C1 segment of cervical spinal cord (tissue), 14 donors: Measurements from ENCODE around the gene WNK4.
A peak's percentile ranks its signal among the peaks of the same experiment; 100 is the strongest.

ENCODE experiments used
- DNase-seq, 14 donors: peaks; one replicate each; lab custom pipeline; 2025; lab: John Stamatoyannopoulos, UW

The WNK4 gene

DNA sequence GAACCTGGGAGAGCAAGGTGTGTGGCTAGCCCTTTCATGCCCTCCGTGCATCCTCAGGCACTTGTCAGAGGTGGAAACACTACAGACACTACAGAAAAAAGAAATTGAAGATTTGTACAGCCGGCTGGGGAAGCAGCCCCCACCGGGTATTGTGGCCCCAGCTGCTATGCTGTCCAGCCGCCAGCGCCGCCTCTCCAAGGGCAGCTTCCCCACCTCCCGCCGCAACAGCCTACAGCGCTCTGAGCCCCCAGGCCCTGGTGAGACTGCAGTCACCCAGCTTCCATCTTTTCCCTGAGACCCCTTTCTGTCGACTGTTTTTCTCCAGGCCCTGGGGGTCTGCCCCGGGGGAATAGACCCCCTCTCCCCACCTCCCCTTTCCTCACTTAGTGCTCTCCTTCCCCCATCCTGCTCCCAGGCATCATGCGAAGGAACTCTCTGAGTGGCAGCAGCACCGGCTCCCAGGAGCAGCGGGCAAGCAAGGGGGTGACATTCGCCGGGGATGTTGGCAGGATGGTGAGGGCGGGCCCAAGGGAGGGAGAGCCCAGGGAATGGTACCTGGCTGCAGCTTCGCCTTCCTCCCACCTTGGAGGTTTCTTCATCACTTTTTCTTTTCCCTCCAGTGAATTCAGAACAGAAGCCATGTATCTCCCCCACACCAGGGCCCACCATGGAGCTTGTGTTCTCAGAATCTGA, 15.8 kb downstream of the WNK4 start:
- no peak for DNase-seq

DNA sequence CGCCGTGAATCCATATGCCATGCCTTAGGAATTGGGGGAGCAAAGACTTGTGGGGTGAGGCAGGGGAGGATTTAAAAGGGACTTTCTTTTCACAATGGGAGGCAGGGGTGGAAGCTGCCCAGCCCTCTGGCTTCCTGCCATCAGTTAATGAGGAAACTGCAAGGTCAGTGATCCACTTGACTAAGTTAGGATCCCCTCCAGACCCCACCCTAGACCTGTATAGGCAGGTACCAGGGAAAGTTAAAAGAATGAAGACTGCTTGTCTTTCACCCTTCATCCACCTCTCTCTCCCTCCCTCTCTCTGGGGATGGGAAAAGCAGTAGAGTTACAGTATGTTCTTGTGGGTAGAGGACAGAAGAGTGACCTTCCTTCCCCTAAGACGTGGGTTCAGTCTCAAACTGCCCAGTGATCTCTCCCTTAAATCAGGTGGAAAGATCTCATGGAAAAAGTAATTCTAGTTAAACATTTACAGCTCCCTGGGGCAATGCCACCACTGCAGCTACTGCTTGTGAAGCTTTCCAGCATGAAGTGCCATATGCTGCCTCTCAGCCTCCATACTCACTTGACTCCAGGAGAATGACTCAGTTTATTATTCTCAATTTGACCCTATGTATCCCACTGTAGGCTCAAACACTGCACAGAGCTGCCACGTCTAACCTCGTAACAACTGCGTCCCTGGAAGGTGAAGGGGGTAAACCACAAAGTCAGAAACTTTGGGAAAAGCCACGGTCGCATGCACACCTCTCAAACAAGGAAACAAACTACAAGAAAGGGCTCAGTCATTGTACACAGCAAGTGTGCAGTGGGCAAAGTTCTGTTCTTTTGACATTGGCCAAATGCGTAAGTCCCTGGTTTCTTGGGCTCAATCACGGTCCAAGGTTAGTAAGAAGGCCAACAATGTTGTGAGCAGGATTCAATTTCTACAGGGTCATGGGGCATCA, 16.9 kb downstream of the WNK4 start:
- DNase-seq: no peak

DNA sequence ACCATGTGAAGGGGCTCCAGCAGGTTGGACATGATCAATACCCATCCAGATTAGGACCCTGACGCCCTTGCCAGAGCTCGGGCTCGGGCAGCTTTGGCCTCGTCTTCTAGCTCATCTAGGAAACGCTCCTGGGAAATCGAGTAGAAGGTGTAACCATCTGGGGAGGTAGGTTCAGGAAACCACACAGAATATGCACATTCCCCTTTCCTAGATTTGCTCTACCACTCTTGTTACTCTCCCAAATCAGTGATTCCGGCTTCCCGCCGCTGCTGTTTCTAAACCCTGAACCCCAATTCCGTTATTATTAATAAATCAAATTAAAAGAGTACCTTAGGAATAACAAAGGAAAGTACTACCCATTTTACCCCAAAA, 17.6 kb downstream of the WNK4 start:
- DNase-seq: no peak

DNA sequence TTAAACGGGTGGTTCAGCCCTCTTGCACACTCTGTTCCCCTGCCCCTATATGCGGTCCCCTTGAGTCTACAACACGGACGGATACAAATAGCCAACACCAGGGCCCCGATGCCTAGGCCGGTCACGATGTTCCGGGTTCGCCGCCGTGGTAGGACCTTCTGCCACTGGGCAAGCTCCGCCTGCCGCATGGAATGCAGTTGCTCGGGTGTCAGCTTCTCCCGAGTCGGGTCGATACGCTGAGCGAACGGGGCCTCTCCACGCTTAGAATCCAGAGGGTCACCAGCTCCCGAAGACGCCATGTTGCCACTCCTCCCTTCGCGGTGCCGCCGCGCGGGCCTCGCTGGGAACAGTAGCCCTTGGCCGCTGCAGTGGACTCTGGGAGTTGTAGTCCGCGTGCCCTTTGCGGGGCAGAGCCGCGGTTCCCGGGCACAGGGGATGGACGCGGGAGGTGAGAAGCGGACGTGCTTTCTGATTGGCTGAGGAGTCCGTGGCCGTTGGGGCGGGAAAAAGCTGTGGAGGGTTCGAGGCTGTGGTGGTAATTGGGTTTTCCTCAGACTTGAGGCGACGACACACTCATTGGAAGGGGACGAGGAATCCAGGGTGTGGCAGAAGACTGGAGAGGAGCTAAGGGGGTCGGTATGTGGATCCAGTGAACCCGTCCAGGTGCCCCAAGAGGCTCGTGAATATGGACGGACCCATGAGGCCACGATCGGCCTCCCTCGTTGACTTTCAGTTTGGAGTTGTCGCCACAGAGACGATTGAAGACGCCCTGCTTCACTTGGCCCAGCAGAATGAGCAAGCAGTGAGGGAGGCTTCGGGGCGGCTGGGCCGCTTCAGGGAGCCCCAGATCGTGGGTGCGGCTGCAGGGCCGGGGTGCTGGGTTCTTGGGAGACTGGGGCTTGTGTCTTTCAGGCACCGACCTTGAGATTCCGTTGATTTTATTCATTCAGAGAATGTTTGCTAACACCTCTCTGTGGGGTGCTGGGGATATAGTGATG, 18.3 kb downstream of the WNK4 start, which contains the start of the genes CNTD1 and COA3:
Gene CNTD1, plus strand, starts transcription at position 479 of the 998 bp plus-strand sequence. Its CDS starts 207 bp downstream, at position 686.
Gene COA3, minus strand, starts transcription at position 322 of the 998 bp plus-strand sequence. Its CDS starts 23 bp downstream, at position 299.
- DNase-seq: peak; percentile 35 to 84 (median 61)

DNA sequence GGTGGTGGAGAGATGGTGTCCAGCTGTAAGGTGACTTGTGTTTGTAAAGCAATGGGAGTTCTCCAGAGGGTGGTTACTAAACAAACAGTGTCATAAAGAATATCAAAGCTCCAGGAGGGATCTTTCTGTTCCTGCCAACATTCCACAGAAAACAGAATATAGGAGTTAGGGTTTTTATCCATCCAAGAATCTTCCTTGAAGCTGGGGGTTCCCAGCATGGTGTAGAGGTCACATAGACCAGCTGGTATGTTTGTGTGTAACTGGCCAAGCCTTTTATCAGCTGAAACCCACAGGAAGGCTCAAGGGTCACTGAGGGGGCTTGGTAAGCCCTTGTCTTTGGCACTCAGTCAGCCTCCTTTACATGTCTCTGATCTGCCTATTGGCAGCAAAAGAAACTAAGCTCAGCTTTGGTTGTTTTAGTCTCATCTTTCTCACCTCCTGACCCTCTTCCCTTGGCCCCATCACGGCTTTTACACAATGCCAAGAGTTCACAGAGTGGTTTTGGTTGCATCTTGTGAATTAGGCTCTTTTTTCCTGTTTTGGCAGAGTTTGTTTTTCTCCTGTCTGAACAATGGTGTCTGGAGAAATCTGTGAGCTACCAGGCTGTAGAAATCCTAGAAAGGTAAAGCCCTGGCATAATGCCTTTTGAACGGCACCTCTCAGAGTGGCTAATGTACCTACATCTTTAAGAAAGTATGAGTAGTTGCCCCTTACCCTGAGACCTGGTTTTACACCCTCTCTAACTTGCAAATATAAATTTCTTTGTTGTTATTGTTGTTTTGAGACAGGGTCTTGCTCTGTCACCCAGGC, 22.9 kb downstream of the WNK4 start:
- DNase-seq: no peak

DNA sequence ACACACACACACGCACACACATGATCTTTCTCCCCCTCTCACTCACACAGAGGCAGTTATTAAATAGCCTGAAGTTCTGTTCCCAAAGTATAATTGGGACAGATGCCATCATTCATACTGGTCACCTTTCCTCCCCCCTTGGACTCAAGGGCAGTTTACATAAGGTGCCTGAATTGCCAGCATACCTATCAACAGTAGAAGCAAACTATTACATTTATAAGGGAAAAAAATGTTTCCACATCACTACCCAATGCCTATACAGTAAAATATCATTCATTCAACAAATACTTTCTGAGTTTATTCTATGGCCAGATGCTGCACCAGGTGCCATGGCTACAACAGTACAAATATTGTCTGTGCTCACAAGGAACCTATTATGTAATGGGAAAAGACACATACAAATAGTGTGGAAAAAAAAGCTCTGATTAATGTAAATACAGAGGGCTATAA, 24.5 kb downstream of the WNK4 start:
- DNase-seq: no peak

DNA sequence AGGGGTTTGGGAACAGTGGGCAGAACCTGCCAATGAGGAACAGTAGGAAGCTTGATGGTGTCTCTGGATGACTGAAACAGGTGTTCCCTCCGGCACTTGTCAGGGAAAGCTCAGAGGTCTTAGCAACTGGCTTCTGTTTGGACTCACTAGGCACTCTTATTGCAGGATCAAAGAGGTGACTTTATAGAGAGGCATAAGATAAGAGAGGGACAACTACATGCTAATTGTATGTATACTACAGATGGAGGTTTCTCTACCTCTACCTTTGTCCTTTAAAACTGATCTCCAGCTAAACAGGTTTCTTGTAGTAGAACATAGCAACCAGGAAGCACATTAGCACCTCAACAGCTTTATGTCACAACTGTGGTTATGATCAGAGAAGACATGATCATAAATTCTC, 25.8 kb downstream of the WNK4 start:
- DNase-seq: no peak

DNA sequence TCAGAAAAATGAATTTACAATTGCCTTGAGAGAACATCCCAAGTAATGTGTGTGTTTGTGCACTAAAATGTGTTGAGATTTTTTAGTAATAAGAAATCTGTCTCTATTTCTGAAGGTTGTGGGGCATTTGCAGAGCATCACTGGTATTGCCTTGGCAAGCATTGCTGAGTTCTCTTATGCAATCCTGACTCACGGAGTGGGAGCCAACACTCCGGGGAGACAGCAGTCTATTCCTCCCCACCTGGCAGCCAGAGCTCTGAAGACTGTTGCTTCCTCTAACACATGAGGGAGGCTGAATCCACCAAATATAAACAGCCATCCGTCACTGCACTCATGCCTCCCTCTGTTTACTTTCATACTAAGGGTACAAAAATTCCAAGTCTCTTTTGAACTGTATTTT, 28.8 kb downstream of the WNK4 start:
- peak in 2 of 14 donors; percentile 1 to 25 for DNase-seq

DNA sequence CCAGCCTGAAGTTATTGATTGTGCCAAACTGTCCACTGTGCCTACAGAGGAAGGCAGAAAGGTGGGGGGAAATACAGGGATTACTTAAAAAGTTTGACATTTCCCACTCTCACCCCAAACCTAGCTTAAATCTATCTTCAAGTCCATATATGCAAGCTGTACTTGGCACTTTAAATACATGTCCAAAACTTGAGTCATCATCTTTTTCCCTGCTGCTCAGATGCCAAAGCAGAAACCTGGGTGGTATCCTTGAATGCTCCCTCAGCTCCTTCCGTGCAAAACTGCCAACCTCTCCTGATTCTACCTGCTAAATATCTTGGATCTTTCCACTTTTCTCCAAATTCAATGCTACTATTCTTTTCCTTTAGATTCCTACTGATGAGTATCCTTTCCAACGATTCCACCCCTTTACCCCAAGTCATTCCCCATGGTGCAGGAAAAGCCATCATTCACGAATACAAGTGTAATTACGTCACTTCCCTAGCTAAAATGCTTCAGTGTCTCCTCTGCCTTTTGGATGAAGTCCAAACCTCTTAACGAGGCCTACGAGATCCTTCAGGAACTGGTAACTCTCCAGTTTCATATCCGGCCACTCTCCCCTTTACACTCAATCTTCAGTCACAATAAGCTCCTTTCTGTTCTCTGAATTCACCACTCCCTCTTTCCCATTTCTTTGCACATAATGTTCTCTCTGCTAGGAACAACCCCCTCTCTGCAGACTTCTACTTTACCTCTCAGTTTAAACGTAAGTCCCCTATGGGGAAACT, 34.4 kb downstream of the WNK4 start:
- no peak for DNase-seq

DNA sequence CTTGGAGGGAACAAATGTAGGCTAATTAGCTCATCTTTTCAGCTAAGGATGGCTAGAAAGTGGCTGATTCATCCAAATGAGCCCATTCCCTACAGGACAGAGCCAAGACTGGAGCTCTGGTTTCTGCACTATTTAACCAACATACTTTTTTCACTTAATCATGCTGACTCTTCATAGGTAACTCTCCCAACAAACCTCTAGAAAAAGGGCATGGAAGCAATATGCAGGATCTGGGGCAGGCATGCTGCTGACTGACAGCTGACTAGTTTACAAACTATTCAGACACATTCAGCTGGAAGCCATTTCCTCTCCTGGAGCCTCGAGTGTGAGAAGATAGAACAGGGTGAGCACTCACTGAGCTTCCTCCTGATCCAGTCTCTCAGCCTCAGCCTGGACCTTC, 37.5 kb downstream of the WNK4 start:
- no peak for DNase-seq

DNA sequence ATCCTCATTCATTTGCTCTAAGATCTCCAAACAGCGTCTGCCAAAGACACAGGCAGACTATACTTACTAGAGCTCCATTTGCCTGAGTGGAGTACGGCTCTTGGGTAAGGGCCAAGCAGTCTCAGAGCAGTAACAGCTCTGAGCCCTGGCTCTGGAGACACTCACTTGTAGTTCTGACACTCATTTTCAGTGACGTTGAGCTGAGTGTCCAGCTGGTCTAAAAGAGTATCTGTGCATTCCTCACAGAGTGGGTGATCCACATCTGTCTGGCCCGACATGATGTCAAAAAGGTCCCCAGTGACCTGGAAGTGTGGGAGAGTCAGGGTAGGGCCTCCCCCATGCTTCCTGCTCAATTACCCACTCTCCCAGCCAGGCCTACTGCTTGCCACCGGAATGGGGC, 38.0 kb downstream of the WNK4 start:
- no peak for DNase-seq

DNA sequence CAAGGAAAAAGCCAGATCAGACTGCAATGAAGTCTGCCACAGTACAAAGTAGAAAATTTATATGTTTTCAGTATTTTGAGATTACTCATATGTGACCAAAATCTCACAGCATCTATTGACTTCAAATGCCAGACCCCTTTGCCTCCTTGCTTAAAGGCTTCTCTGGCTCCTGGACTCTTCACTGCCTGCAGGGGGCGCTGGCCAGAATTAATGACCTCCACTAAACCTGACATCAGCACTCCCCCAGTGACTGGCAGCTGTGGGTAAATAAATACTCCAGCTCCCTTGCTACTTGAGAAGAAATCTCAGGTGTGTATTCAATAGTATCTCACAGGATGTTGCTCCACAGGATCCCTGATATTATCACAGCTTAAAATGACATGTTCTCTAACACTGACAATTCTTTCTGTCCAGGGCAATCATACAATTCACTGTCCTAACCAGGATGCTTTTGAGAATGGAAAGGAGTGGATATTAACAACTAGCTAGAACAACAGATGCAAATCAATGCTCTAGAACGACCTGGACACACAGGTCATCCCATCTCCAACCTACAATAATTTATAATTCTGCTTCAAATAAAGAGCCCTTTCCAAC, 39.6 kb downstream of the WNK4 start:
- DNase-seq: no peak

DNA sequence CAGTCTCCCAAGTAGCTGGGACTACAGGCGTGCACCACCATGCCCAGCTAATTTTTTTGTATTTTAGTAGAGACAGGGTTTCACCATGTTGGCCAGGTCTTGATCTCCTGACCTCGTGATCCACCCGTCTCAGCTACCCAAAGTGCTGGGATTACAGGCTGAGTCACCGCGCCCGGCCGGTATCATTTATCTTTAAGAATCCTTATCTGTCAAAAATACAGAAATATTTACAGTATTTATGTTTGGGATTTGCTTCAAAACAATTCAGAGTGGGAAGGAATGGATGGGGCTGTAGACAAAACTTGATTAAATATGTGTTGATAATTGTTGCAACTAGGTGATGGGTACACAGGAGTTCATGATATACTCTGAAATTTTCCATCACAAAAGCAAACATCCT, 40.8 kb downstream of the WNK4 start:
- no peak for DNase-seq

DNA sequence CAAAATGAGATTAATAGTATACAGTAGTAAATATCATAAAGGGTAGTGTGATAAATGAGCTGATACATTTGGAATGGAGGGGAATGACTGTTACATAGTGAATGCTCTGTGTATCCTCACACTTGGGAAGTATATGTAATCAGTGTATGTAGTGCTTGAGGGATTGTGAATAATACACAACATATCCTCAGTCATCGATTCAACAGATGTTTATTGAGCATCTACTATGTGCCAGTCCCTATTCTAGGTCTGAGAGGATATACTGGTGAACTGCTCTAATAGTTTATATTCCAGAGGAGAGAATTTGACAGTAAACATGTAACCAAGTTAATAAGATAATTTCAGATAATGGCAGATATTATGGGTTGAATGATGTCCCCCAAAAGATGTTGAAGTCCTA, 47.1 kb downstream of the WNK4 start:
- no peak for DNase-seq

DNA sequence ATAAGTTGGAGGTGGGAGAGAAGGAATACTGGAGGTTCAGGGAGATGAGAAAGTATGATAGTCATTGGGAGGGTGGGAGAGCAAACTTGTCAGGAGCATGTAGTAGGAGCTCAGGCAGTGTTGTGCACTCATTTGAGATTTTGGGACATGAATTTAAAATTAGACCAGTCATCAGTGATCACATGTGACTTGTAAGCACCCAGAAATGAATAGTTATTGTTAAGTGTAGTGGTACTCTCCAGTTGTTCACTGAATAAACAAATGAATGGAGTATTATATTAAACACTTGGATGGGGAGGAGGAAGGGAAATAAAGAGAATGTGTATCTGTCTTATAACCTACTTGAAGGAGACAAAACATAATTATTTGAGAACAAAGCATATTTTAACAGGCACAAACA, 50.6 kb downstream of the WNK4 start:
- DNase-seq: no peak

DNA sequence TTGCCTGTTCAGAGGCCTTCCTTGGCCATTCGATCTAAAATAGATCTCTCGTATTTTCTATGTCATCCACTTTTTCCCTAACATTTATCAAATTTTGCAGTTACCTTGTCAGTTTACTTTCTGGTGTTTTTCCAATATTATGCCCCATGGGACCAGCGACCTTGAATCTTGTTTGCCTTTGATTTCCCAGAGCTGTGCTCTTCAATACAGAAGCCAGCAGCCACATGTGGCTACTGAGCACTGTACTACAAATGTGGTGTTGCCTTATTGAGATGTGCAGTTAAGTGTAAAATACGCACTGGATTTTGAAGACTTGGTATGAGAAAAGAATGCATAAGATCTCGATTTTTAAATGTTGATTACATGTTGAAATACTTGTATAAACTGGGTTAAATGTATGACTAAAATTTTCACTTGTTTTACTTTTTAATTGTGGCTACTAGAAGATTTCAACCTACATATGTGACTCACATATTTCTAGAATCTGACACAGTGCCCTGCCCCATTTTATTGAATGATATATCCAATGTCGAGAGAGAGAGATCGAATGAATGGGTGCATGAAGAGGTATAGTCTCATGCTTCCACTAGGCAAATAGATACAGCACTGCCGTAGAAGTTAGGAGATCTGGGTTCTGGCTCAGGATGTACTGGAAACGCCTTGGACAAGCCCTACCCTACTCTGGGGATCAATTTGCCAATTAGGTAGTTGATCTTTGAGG, 52.0 kb downstream of the WNK4 start:
- no peak for DNase-seq

DNA sequence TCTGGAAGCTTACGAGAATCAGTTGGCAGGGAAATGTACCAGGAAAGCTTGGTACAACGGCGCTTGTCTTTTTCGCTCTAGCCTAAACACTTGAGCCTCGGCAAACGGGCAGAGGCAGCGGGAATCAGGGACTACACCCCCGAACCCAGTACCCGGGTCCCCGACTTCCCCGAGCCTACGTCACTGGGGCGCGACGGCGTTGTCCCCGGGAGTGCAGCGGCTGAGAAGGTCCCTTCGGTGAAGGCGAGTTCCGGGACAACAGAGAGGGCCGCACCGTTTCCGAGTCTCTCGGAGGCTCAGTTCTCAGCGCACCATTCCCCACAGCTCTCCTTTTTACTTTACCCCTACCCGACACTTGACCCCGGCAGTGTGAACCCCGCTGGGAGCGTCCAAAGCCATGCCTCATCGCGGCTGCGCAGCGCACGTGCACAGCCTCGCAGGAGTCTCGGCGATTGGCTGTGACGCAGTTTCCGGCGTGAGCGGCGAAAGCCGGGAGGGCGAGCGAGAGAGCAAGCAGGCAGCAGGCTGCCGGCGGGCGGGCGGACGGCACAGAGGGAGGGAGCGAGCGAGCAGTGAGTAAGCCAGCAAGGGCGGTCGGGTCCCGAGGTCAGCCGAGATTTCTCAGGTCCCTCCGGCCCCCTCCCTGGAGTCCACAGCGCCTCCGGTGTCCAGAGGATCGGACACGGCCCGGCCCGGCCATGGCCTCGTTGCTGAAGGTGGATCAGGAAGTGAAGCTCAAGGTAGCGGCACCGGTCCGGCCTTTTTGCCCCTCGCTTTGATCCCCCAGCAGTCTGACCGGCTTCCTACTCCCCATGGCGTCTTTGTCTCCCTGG, 52.7 kb downstream of the WNK4 start, which contains the start of gene PSME3:
Gene PSME3, plus strand, starts transcription at position 464 of the 833 bp plus-strand sequence. Its CDS starts 235 bp downstream, at position 699.
- DNase-seq: peak; percentile 71 to 97 (median 90)
